Ascending aorta (tissue), 2 donors: ENCODE results near the gene ADSS1. TPM values are rescaled to one million over a fixed set of nuclear protein-coding genes. Genes with fewer than 3 reads are reported as not detected.
A peak's percentile ranks its signal among the peaks of the same experiment; 100 is the strongest.

Experiments used
- DNase-seq, 2 donors: peaks; one replicate each; pipeline ENCODE4 v3.0.0-alpha.2; 2019; ENCODE audit warnings: low spot score in 2 of 2
- H3K27ac ChIP-seq, 2 donors: fragments of 200-600 bp; sonication (generic); one replicate each; pipeline ENCODE4 v1.5.1; 2016 to 2017; ENCODE audit warnings: mild to moderate bottlenecking in 1 of 2
- H3K27me3 ChIP-seq: fragments of 200-600 bp; sonication (generic); one replicate; pipeline ENCODE4 v1.5.1; 2017
- H3K36me3 ChIP-seq, 2 donors: fragments of 200-600 bp; sonication (generic); one replicate each; pipeline ENCODE4 v1.5.1; 2016
- H3K4me1 ChIP-seq, 2 donors: fragments of 200-600 bp; sonication (generic); one replicate each; pipeline ENCODE4 v1.5.1; 2016 to 2017; ENCODE audit warnings: mild to moderate bottlenecking in 1 of 2
- H3K4me3 ChIP-seq, 2 donors: fragments of 200-600 bp; sonication (generic); one replicate each; pipeline ENCODE4 v1.5.1; 2016 to 2017; ENCODE audit warnings: mild to moderate bottlenecking in 1 of 2
- H3K9me3 ChIP-seq, 2 donors: fragments of 200-600 bp; sonication (generic); one replicate each; pipeline ENCODE4 v1.5.1; 2016
- intact Hi-C: fragments of 100-400 bp; cut with DNase I; formaldehyde crosslinking; loops from one replicate; pipeline ENCODE4 v1.15.1; 2023
- total RNA-seq: library from RNA; depleted of rRNA; stranded (reverse); fragments of >200 nt; gene quantifications from one replicate; pipeline ENCODE4 v1.1.0, GENCODE V29; 2016
- TF ChIP-seq, protein P1 (sequence below), 3 experiments: fragments of 200-600 bp in 2 of 3; fragments of 450-650 bp in 1 of 3; sonication (generic) in 2 of 3; IDR thresholded peaks; one replicate each; pipeline ENCODE4 v1.5.1; 2016 to 2019; ENCODE audit warnings: antibody characterized with exemption in 3 of 3, mild to moderate bottlenecking in 1 of 3, moderate library complexity in 1 of 3

The ADSS1 gene
- total RNA-seq, 1 donor from 2014 or later, result 30.2 TPM

DNA sequence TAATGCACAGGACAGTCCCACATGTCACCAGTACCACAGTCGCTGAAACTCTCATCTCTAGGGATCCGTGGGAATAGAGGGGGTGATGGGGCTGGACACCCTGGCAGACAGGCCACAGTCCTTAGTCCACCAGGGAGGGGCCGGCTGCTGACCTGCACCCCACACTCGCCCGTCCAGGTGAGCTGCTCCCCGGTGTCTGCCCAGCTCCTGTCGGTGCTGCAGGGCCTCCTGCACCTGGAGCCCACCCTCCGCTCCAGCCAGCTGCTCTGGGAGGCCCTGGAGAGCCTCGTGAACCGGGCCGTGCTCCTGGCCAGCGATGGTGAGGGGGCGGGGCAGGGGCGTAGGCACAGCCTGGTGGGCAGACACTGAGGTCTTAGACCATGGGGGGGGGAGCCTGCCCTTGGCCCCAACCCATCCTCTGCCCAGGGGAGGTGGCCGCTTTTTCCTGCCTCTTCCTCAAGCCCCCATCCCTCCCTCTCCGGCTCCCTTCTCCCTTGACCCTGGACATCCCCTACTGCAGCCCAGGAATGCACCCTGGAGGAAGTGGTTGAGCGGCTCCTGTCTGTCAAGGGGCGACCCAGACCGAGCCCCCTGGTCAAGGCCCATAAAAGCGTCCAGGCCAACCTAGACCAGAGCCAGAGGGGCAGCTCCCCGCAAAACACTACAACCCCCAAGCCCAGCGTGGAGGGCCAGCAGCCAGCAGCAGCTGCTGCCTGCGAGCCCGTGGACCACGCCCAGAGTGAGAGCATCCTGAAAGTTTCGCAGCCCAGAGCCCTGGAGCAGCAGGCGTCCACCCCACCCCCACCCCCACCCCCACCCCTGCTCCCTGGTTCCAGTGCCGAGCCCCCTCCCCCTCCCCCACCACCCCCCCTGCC is 17.1 kb upstream of the ADSS1 start:
- DNase-seq, result no peak
- no peak overlapping the region for H3K27ac ChIP-seq
- H3K36me3 ChIP-seq, result peaks cover 61 to 75% of the 10 kb centered on the region in 2 donors
- no peak overlapping the region for H3K4me3 ChIP-seq
- peaks cover 0 to 13% of the 10 kb centered on the region in 2 donors for H3K4me1 ChIP-seq
- intact Hi-C loops, result no loop called here
- no peaks in the 10 kb centered on the region for H3K27me3 ChIP-seq
- H3K9me3 ChIP-seq, result no peaks in the 10 kb centered on the region
- TF ChIP-seq, protein P1, sequence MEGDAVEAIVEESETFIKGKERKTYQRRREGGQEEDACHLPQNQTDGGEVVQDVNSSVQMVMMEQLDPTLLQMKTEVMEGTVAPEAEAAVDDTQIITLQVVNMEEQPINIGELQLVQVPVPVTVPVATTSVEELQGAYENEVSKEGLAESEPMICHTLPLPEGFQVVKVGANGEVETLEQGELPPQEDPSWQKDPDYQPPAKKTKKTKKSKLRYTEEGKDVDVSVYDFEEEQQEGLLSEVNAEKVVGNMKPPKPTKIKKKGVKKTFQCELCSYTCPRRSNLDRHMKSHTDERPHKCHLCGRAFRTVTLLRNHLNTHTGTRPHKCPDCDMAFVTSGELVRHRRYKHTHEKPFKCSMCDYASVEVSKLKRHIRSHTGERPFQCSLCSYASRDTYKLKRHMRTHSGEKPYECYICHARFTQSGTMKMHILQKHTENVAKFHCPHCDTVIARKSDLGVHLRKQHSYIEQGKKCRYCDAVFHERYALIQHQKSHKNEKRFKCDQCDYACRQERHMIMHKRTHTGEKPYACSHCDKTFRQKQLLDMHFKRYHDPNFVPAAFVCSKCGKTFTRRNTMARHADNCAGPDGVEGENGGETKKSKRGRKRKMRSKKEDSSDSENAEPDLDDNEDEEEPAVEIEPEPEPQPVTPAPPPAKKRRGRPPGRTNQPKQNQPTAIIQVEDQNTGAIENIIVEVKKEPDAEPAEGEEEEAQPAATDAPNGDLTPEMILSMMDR (IDR thresholded peaks at IDR 0.05), result no peak

DNA sequence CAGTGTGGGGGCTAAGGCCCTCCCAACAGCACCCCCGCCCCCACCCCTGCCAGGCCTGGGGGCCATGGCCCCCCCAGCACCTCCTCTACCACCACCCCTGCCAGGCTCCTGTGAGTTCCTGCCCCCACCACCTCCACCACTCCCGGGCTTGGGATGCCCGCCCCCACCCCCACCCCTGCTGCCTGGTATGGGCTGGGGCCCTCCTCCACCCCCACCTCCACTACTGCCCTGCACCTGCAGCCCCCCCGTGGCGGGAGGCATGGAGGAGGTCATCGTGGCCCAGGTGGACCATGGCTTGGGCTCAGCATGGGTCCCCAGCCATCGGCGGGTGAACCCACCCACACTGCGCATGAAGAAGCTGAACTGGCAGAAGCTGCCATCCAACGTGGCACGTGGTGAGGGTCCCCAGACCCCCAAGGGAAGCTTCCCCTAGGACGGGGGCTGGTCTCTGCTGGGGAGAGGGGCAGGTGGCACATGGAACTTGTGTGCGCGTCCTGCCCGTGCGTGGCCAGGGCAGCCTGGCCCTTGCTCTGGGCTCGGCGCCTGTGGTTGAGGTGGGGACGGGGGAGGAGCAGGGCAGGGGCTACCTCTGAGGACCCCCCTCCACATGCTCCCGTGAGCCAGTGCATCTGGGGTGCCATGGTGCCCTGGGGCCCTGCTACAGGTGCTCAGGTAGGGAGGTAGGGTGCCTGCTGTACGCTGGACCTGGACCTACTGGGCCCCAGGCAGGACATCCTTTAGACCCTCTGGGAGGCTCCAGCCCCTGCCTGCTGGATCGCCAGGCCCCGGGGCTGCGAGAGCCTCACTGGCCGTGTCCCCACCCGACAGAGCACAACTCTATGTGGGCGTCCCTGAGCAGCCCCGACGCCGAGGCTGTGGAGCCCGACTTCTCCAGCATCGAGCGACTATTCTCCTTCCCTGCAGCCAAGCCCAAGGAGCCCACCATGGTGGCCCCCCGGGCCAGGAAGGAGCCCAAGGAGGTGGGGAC is 16.1 kb upstream of the ADSS1 start:
- H3K9me3 ChIP-seq, result no peaks in the 10 kb centered on the region
- no peak for DNase-seq
- H3K4me1 ChIP-seq, result peaks cover 0 to 13% of the 10 kb centered on the region in 2 donors
- intact Hi-C loops, result loop anchor here (1.0 to 2.0 kb wide), 3 partner anchors 19 to 58 kb away; partner anchors contain the start of gene INF2
- TF ChIP-seq, protein P1 (IDR thresholded peaks at IDR 0.05), result no peak
- no peaks in the 10 kb centered on the region for H3K27me3 ChIP-seq
- H3K27ac ChIP-seq, result peak overlapping the region in 1 of 2 donors; percentile 16
- no peak overlapping the region for H3K4me3 ChIP-seq
- peaks cover 62 to 75% of the 10 kb centered on the region in 2 donors for H3K36me3 ChIP-seq

DNA sequence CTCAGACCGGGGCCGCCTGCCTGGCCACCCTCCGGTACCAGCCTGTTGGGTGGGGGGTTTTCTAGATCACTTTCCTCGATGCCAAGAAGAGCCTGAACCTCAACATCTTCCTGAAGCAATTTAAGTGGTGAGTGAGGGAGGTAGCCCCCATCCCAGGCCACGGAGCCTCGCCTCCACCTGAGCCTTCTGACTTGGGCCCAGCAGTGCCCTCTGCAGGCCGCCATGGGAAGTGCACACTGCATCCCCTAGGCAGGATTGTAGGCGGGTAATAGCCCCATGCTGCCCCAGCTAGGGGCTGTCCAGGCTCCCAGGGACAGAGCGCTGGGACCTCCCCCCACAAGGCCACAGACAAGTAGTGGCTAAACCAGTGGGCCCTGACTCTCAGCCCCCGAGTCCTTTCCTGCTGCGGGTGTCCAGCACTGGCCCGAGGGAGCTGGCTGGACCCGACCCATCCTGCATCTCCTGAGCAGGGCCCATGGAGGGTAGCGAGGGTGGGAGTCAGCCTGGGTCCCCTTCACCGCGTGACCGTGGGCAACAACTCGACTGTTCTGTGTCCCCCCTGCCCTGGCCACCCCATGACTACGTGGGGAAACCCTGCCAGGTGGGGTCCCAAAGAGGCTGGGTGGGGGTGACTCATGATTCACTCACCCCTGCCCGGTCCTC is 15.3 kb upstream of the ADSS1 start:
- H3K27ac ChIP-seq, result peak overlapping the region; percentile 16 to 47

DNA sequence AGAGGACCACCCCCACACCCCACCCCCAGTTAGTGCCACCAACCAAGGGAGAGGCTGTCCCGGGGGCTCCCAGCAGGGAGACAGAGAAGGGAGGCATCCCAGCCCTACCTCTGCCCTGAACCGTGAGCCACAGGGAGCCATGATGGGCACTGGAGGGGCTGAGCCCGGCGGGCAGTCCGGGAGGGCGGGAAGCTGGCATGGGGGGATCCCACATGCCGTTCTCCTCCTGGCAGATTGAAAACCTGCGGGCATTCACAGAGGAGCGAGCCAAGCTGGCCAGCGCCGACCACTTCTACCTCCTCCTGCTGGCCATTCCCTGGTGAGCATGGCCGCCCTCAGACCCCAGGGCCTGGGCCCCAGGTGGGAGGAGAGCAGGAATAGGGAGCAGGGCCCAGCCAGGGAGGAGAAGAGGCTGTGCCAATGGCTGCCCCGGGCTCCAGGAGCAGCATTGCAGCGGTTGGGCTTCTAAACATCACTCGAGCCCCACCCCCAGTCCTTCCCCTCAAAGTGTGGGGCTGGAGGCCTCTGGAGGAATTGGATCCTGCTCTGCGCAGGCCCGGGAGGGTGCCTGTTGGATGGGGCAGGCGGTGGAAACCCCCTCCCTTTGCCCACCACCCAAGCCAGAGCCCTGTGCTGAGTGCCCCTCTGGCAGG is 14.5 kb upstream of the ADSS1 start:
- intact Hi-C loops, result loop anchor here (2.0 kb wide), 1 partner anchor 21 kb away; the partner anchor contains the start of gene INF2
- Histone ChIP-seq H3K27me3 (no peaks in the 10 kb centered on the region), H3K4me1 (peaks cover 0 to 13% of the 10 kb centered on the region in 2 donors), H3K9me3 (no peaks in the 10 kb centered on the region), H3K27ac (peak overlapping the region; percentile 16 to 47), H3K4me3 (no peak overlapping the region), H3K36me3 (peaks cover 62 to 75% of the 10 kb centered on the region in 2 donors)
- no peak for DNase-seq
- TF ChIP-seq, protein P1 (IDR thresholded peaks at IDR 0.05), result no peak

More for the DNA sequence above, 15.3 kb upstream of the ADSS1 start:
- Histone ChIP-seq H3K4me3 (no peak overlapping the region), H3K27me3 (no peaks in the 10 kb centered on the region), H3K36me3 (peaks cover 62 to 75% of the 10 kb centered on the region in 2 donors), H3K9me3 (no peaks in the 10 kb centered on the region), H3K4me1 (peaks cover 0 to 13% of the 10 kb centered on the region in 2 donors)
- TF ChIP-seq, protein P1 (IDR thresholded peaks at IDR 0.05), result peak; percentile 93 to 98 (median 98)
- peak in 1 of 2 donors; percentile 86 for DNase-seq
- intact Hi-C loops, result loop anchor here (1.0 to 2.0 kb wide), 3 partner anchors 20 to 58 kb away; partner anchors contain the start of gene INF2
